ENCODE measurements around the gene INTS3.

DNA sequence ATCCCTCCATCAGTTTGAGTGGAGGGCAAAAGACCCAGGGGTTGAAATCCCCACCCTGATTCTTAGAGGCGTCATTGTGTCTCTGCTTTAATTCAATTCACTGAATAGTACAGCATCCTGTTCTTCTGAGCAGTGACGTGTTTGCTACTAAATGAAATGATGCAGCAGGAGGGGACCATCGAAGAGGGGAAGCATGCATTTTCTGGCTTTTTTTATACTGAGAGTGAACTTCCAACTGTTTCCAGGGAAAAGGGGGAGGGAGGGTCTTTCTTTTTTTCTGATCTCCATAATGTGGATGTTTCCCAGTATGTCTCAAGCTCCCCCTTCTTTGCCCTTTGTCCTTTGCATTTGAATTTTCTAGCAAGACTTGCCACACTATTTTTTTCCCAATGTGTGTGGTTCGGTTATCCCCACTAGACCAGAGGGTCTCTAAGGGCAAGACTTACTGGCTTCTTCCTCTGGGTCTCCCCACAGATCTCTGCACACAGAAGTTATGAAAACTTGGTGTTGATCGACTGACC lies 2.7 kb downstream of the INTS3 start:
- TF ChIP-seq, protein P1, sequence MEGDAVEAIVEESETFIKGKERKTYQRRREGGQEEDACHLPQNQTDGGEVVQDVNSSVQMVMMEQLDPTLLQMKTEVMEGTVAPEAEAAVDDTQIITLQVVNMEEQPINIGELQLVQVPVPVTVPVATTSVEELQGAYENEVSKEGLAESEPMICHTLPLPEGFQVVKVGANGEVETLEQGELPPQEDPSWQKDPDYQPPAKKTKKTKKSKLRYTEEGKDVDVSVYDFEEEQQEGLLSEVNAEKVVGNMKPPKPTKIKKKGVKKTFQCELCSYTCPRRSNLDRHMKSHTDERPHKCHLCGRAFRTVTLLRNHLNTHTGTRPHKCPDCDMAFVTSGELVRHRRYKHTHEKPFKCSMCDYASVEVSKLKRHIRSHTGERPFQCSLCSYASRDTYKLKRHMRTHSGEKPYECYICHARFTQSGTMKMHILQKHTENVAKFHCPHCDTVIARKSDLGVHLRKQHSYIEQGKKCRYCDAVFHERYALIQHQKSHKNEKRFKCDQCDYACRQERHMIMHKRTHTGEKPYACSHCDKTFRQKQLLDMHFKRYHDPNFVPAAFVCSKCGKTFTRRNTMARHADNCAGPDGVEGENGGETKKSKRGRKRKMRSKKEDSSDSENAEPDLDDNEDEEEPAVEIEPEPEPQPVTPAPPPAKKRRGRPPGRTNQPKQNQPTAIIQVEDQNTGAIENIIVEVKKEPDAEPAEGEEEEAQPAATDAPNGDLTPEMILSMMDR (IDR thresholded peaks at IDR 0.05), result no peak
- TF ChIP-seq ZFX (IDR thresholded peaks at IDR 0.05; ENCODE audit: borderline replicate concordance), result no peak

Data from 22Rv1 (cell line).